ENCODE measurements around the gene CAMK2A. TPM values are rescaled to one million over a fixed set of nuclear protein-coding genes. Genes with fewer than 3 reads are reported as not detected.

The CAMK2A gene
- total and polyA plus RNA-seq, 2 donors (not counting 1 experiment from before 2014, with no cell fraction given) = 2.1 to 3.1 TPM

GRCh38 chr5:150196514-150196913 lies 93.1 kb downstream of the CAMK2A start:
- H3K79me2 ChIP-seq (ENCODE audit: control insufficient read depth, insufficient read depth, low read length) = no peaks in the 10 kb centered on the region
- no peak overlapping the region for H3K9ac ChIP-seq (ENCODE audit: insufficient read depth, low read length)
- no peak overlapping the region for H2AFZ ChIP-seq (ENCODE audit: low read length)
- H3K36me3 ChIP-seq (ENCODE audit: control insufficient read depth, insufficient read depth, low read length) = no peaks in the 10 kb centered on the region
- no peak overlapping the region for H3K4me2 ChIP-seq (ENCODE audit: extremely low read depth, insufficient read depth, low read length)
- peaks cover 32% of the 10 kb centered on the region for H3K27me3 ChIP-seq (ENCODE audit: control insufficient read depth, insufficient read depth, low read length)
- TF ChIP-seq CTCF (conservative IDR thresholded peaks at IDR 0.05 in 1 of 2, IDR thresholded peaks at IDR 0.05 in 1 of 2; ENCODE audit: low read depth in 1 of 2, low read length in 2 of 2) (no peak), EZH2 (IDR thresholded peaks at IDR 0.05; ENCODE audit: low read length, missing control alignments) (no peak)
- H4K20me1 ChIP-seq (ENCODE audit: control insufficient read depth, extremely low read depth, insufficient read depth, low read length) = no peaks in the 10 kb centered on the region
- no peak for DNase-seq (ENCODE audit: low read depth in 2 of 2)
- no peaks in the 10 kb centered on the region for H3K4me1 ChIP-seq (ENCODE audit: control insufficient read depth, extremely low read depth, insufficient read depth, low read length)
- H3K27ac ChIP-seq (ENCODE audit: insufficient read depth, low read length) = no peak overlapping the region
- H3K4me3 ChIP-seq (replicated peaks in 1 of 4; ENCODE audit: control extremely low read depth in 1 of 4, insufficient read depth in 1 of 4, low read depth in 3 of 4, low read length in 4 of 4) = no peak overlapping the region
- no peaks in the 10 kb centered on the region for H3K9me3 ChIP-seq (ENCODE audit: control insufficient read depth, insufficient read depth, low read depth, low read length)

GRCh38 chr5:150195736-150196485 lies 93.7 kb downstream of the CAMK2A start:
- Histone ChIP-seq H2AFZ (ENCODE audit: low read length) (no peak overlapping the region), H3K27ac (ENCODE audit: insufficient read depth, low read length) (no peak overlapping the region), H3K9ac (ENCODE audit: insufficient read depth, low read length) (no peak overlapping the region), H3K4me2 (ENCODE audit: extremely low read depth, insufficient read depth, low read length) (no peak overlapping the region), H3K4me1 (ENCODE audit: control insufficient read depth, extremely low read depth, insufficient read depth, low read length) (no peaks in the 10 kb centered on the region), H3K4me3 (replicated peaks in 1 of 4; ENCODE audit: control extremely low read depth in 1 of 4, insufficient read depth in 1 of 4, low read depth in 3 of 4, low read length in 4 of 4) (no peak overlapping the region), H3K27me3 (ENCODE audit: control insufficient read depth, insufficient read depth, low read length) (peaks cover 36% of the 10 kb centered on the region), H3K9me3 (ENCODE audit: control insufficient read depth, insufficient read depth, low read depth, low read length) (no peaks in the 10 kb centered on the region), H3K79me2 (ENCODE audit: control insufficient read depth, insufficient read depth, low read length) (no peaks in the 10 kb centered on the region), H3K36me3 (ENCODE audit: control insufficient read depth, insufficient read depth, low read length) (no peaks in the 10 kb centered on the region), H4K20me1 (ENCODE audit: control insufficient read depth, extremely low read depth, insufficient read depth, low read length) (no peaks in the 10 kb centered on the region)
- TF ChIP-seq EZH2 (IDR thresholded peaks at IDR 0.05; ENCODE audit: low read length, missing control alignments) (no peak), CTCF (conservative IDR thresholded peaks at IDR 0.05 in 1 of 2, IDR thresholded peaks at IDR 0.05 in 1 of 2; ENCODE audit: low read depth in 1 of 2, low read length in 2 of 2) (no peak)
- no peak for DNase-seq (ENCODE audit: low read depth in 2 of 2)

GRCh38 chr5:150192462-150192861 lies 97.1 kb downstream of the CAMK2A start:
- H3K27me3 ChIP-seq (ENCODE audit: control insufficient read depth, insufficient read depth, low read length) = peaks cover 65% of the 10 kb centered on the region

More at GRCh38 chr5:150192462-150192861, 97.1 kb downstream of the CAMK2A start:
- no peaks in the 10 kb centered on the region for H3K36me3 ChIP-seq (ENCODE audit: control insufficient read depth, insufficient read depth, low read length)
- no peak overlapping the region for H2AFZ ChIP-seq (ENCODE audit: low read length)
- TF ChIP-seq EZH2 (IDR thresholded peaks at IDR 0.05; ENCODE audit: low read length, missing control alignments) = no peak
- TF ChIP-seq CTCF (conservative IDR thresholded peaks at IDR 0.05 in 1 of 2, IDR thresholded peaks at IDR 0.05 in 1 of 2; ENCODE audit: low read depth in 1 of 2, low read length in 2 of 2) = no peak
- no peak overlapping the region for H3K9ac ChIP-seq (ENCODE audit: insufficient read depth, low read length)
- no peaks in the 10 kb centered on the region for H3K79me2 ChIP-seq (ENCODE audit: control insufficient read depth, insufficient read depth, low read length)
- no peaks in the 10 kb centered on the region for H3K9me3 ChIP-seq (ENCODE audit: control insufficient read depth, insufficient read depth, low read depth, low read length)
- no peaks in the 10 kb centered on the region for H3K4me1 ChIP-seq (ENCODE audit: control insufficient read depth, extremely low read depth, insufficient read depth, low read length)
- no peak overlapping the region for H3K27ac ChIP-seq (ENCODE audit: insufficient read depth, low read length)
- H3K4me2 ChIP-seq (ENCODE audit: extremely low read depth, insufficient read depth, low read length) = no peak overlapping the region
- H3K4me3 ChIP-seq (replicated peaks in 1 of 4; ENCODE audit: control extremely low read depth in 1 of 4, insufficient read depth in 1 of 4, low read depth in 3 of 4, low read length in 4 of 4) = no peak overlapping the region
- no peak for DNase-seq (ENCODE audit: low read depth in 2 of 2)
- H4K20me1 ChIP-seq (ENCODE audit: control insufficient read depth, extremely low read depth, insufficient read depth, low read length) = no peaks in the 10 kb centered on the region

Data from fibroblast of lung (primary cell).